C4-2B (cell line): ENCODE data around the gene LRFN5.

Experiments
- CTCF ChIP-seq: fragments of 450-650 bp; conservative IDR thresholded peaks from 2 replicates; pipeline ENCODE4 v1.5.1; 2017; ENCODE audit warnings: mild to moderate bottlenecking
- ZFX ChIP-seq: fragments of 450-650 bp; IDR thresholded peaks from 2 replicates; pipeline ENCODE4 v1.6.1; 2017

DNA sequence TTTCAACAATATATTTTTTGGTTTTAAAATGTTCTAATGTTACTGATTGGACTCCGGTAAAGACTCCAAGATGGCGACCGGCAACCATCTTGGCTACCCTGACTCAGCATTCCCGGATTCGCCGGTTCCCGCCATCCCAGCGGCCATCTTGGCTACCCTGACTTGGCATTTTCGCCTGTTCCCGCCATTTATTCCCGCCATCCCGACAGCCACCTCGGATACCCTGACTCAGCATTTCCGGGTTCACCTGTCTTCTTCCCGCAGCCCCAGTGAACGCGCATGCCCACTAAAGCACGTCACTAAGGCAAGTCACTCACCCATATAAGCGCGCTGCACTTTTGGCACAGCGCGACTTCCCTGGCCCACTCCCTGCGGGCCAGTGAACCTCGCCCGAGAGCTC lies 9.0 kb upstream of the LRFN5 start:
- TF ChIP-seq CTCF (no peak), ZFX (no peak)
